ENCODE data around the gene SPAG9.

The SPAG9 gene

GRCh38 chr17:50953831-50954601 lies 166.7 kb downstream of the SPAG9 start:
- Mint-ChIP-seq H3K4me3 (no peak overlapping the region), H3K36me3 (no peaks in the 10 kb centered on the region), H3K4me1 (peaks cover 28% of the 10 kb centered on the region), H3K27ac (peak overlapping the region; percentile 58), H3K9me3 (no peaks in the 10 kb centered on the region)
- ATAC-seq (no peak), DNase-seq (ENCODE audit: low spot score in 2 of 2) (no peak)

GRCh38 chr17:50953518-50953830 lies 167.2 kb downstream of the SPAG9 start:
- Mint-ChIP-seq H3K4me3 (no peak overlapping the region), H3K36me3 (no peaks in the 10 kb centered on the region), H3K27ac (peak overlapping the region; percentile 58), H3K4me1 (peaks cover 28% of the 10 kb centered on the region), H3K9me3 (no peaks in the 10 kb centered on the region)
- ATAC-seq (no peak), DNase-seq (ENCODE audit: low spot score in 2 of 2) (no peak)

- H3K27ac Mint-ChIP-seq = no peak overlapping the region
- peaks cover 30% of the 10 kb centered on the region for H3K4me1 Mint-ChIP-seq
- DNase-seq (ENCODE audit: low spot score in 2 of 2) (no peak), ATAC-seq (no peak)
- no peaks in the 10 kb centered on the region for H3K9me3 Mint-ChIP-seq
- no peaks in the 10 kb centered on the region for H3K36me3 Mint-ChIP-seq
- no peak overlapping the region for H3K4me3 Mint-ChIP-seq
Observed at GRCh38 chr17:50952889-50953288, 167.8 kb downstream of the SPAG9 start.

- Mint-ChIP-seq H3K36me3 (peaks cover 6% of the 10 kb centered on the region), H3K4me1 (peaks cover 35% of the 10 kb centered on the region), H3K27ac (peak overlapping the region; percentile 53), H3K9me3 (no peaks in the 10 kb centered on the region), H3K4me3 (no peak overlapping the region)
- no peak for ATAC-seq
- DNase-seq (ENCODE audit: low spot score in 2 of 2) = no peak
Observed at GRCh38 chr17:50952013-50952412, 168.7 kb downstream of the SPAG9 start.

- peak; percentile 80 for ATAC-seq
- H3K27ac Mint-ChIP-seq = peak overlapping the region; percentile 73
- H3K36me3 Mint-ChIP-seq = peaks cover 6% of the 10 kb centered on the region
- peak in 1 of 2 donors; percentile 74 for DNase-seq (ENCODE audit: low spot score in 2 of 2)
- H3K4me1 Mint-ChIP-seq = peaks cover 40% of the 10 kb centered on the region
- no peaks in the 10 kb centered on the region for H3K9me3 Mint-ChIP-seq
- no peak overlapping the region for H3K4me3 Mint-ChIP-seq
Observed at GRCh38 chr17:50949989-50950877, 170.4 kb downstream of the SPAG9 start.

GRCh38 chr17:50949128-50949988 lies 171.3 kb downstream of the SPAG9 start:
- Mint-ChIP-seq H3K27ac (peak overlapping the region; percentile 45), H3K4me1 (peaks cover 37% of the 10 kb centered on the region), H3K4me3 (no peak overlapping the region), H3K36me3 (peaks cover 6% of the 10 kb centered on the region), H3K9me3 (no peaks in the 10 kb centered on the region)
- DNase-seq (ENCODE audit: low spot score in 2 of 2) = no peak
- no peak for ATAC-seq

- Mint-ChIP-seq H3K9me3 (no peaks in the 10 kb centered on the region), H3K36me3 (peaks cover 6% of the 10 kb centered on the region), H3K27ac (peak overlapping the region; percentile 45), H3K4me1 (peaks cover 40% of the 10 kb centered on the region), H3K4me3 (no peak overlapping the region)
- ATAC-seq = no peak
- DNase-seq (ENCODE audit: low spot score in 2 of 2) = no peak
Observed at GRCh38 chr17:50948711-50949110, 172.0 kb downstream of the SPAG9 start.

- no peak for DNase-seq (ENCODE audit: low spot score in 2 of 2)
- Mint-ChIP-seq H3K9me3 (no peaks in the 10 kb centered on the region), H3K4me1 (peaks cover 48% of the 10 kb centered on the region), H3K36me3 (peaks cover 6% of the 10 kb centered on the region), H3K27ac (peak overlapping the region; percentile 79), H3K4me3 (no peak overlapping the region)
- ATAC-seq = no peak
Observed at GRCh38 chr17:50947782-50948543, 172.7 kb downstream of the SPAG9 start.

GRCh38 chr17:50946891-50947781 lies 173.5 kb downstream of the SPAG9 start:
- Mint-ChIP-seq H3K4me3 (no peak overlapping the region), H3K9me3 (no peaks in the 10 kb centered on the region), H3K36me3 (peaks cover 6% of the 10 kb centered on the region), H3K4me1 (peaks cover 56% of the 10 kb centered on the region), H3K27ac (peak overlapping the region; percentile 79)
- ATAC-seq (no peak), DNase-seq (ENCODE audit: low spot score in 2 of 2) (no peak)

GRCh38 chr17:50946223-50946890 lies 174.3 kb downstream of the SPAG9 start:
- peak overlapping the region; percentile 55 for H3K27ac Mint-ChIP-seq
- H3K9me3 Mint-ChIP-seq = no peaks in the 10 kb centered on the region
- no peak overlapping the region for H3K4me3 Mint-ChIP-seq
- no peak for DNase-seq (ENCODE audit: low spot score in 2 of 2)
- ATAC-seq = no peak
- peaks cover 58% of the 10 kb centered on the region for H3K4me1 Mint-ChIP-seq
- H3K36me3 Mint-ChIP-seq = peaks cover 6% of the 10 kb centered on the region

- Mint-ChIP-seq H3K4me1 (peaks cover 55% of the 10 kb centered on the region), H3K4me3 (no peak overlapping the region), H3K36me3 (peaks cover 6% of the 10 kb centered on the region), H3K27ac (no peak overlapping the region), H3K9me3 (no peaks in the 10 kb centered on the region)
- DNase-seq (ENCODE audit: low spot score in 2 of 2) = no peak
- no peak for ATAC-seq
Observed at GRCh38 chr17:50945779-50946222, 174.9 kb downstream of the SPAG9 start.

GRCh38 chr17:50944902-50945720 lies 175.6 kb downstream of the SPAG9 start:
- DNase-seq (ENCODE audit: low spot score in 2 of 2) (no peak), ATAC-seq (no peak)
- Mint-ChIP-seq H3K4me1 (peaks cover 48% of the 10 kb centered on the region), H3K9me3 (no peaks in the 10 kb centered on the region), H3K4me3 (peak overlapping the region; percentile 83), H3K36me3 (peaks cover 6% of the 10 kb centered on the region), H3K27ac (peak overlapping the region; percentile 95)
